VCaP (cell line): ENCODE data around the gene RAB20.
A peak's percentile ranks its signal among the peaks of the same experiment; 100 is the strongest.

Experiments used
- H3K27ac ChIP-seq: fragments of 450-650 bp; 2 replicates; pipeline ENCODE4 v1.5.1; 2017
- CTCF ChIP-seq: fragments of 450-650 bp; conservative IDR thresholded peaks from 2 replicates; pipeline ENCODE4 v1.5.1; 2017; ENCODE audit warnings: mild to moderate bottlenecking, moderate library complexity

RAB20 gene

DNA sequence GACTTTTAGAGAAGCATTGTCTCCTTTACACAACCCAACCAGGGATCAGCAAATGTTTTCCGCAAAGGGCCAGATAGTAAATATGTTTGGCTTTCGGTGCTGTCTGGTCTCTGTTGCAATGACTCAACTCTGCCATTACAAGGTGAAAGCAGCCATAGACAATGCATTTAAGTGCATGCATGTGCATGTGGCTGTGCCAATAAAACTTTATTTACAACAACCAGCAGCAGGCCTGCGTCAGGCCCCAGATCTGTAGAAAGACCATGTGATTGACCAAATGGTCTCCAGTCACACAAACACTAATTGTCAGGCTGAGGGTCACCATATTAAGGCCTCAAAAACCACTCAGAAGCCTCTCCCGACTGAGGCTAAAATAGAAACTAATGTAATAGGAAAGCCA lies 8.1 kb downstream of the RAB20 start:
- peak overlapping the region; percentile 99; the same call in 1 of the 2 replicates for H3K27ac ChIP-seq

DNA sequence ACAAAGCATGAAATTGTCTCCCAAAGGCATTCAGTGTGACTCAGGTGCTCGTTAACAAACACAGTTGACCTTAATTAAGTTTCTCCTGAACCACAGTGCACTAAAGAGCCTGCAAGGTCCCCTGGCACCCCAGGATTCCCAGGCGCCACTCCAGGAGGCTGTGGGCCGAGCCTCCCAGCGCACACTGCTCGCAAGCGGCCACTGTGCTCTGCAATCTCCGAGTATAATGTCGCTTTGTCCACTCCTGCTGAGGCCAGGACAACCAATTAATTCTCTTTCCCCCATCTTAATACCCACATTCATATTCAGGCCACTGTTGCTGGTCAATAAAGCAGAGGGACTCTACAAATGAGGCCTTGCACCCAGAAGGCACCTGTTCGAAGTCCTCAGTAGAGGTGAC lies 8.8 kb downstream of the RAB20 start:
- H3K27ac ChIP-seq: no peak overlapping the region; the same call in 1 of the 2 replicates
- TF ChIP-seq CTCF: no peak

More for the DNA sequence above, 8.1 kb downstream of the RAB20 start:
- no peak for TF ChIP-seq CTCF

GRCh38 chr13:110551284-110551683 lies 10.2 kb downstream of the RAB20 start:
- H3K27ac ChIP-seq: peak overlapping the region; percentile 12

DNA sequence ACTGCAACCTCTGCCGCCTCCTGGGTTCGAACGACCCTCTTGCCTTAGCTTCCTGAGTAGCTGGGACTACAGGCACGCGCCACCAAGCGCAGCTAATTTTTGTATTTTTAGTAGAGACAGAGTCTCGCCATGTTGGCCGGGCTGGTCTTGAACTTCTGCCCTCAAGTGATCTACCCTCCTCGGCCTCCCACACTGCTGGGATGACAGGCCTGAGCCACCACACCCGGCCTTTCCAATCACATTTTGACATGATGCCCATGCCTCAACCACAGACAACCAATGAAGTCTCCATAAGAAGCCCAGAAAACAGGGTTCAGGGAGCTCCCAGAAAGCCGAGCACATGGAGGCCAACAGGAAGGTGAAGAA lies 11.7 kb downstream of the RAB20 start:
- H3K27ac ChIP-seq: peak overlapping the region; percentile 42
- TF ChIP-seq CTCF: no peak

More at GRCh38 chr13:110551284-110551683, 10.2 kb downstream of the RAB20 start:
- TF ChIP-seq CTCF: no peak

- TF ChIP-seq CTCF: no peak
- peak overlapping the region; percentile 42 for H3K27ac ChIP-seq
Measured at GRCh38 chr13:110548891-110549794, 12.4 kb downstream of the RAB20 start.

- peak overlapping the region; percentile 16 for H3K27ac ChIP-seq
- no peak for TF ChIP-seq CTCF
Measured at GRCh38 chr13:110546926-110547325, 14.6 kb downstream of the RAB20 start.

GRCh38 chr13:110546378-110546777 lies 15.1 kb downstream of the RAB20 start:
- TF ChIP-seq CTCF: no peak
- peak overlapping the region; percentile 16 for H3K27ac ChIP-seq
